Sigmoid colon (tissue), 7 donors: ENCODE results near the gene SSTR5. TPM values are rescaled to one million over a fixed set of nuclear protein-coding genes. Genes with fewer than 3 reads are reported as not detected.

Experiments used
- DNase-seq: peaks from one replicate; pipeline ENCODE4 v3.0.0-alpha.2; 2019
- H3K27ac ChIP-seq, 4 donors: fragments of 200-600 bp; sonication (generic); one replicate each; pipeline ENCODE4 v1.5.1; 2016 to 2019; ENCODE audit warnings: mild to moderate bottlenecking in 1 of 4
- H3K27me3 ChIP-seq, 3 donors: fragments of 200-600 bp; sonication (generic); one replicate each; pipeline ENCODE4 v1.5.1; 2019; ENCODE audit warnings: mild to moderate bottlenecking in 1 of 3
- H3K36me3 ChIP-seq, 4 donors: fragments of 200-600 bp; sonication (generic); one replicate each; pipeline ENCODE4 v1.5.1; 2016 to 2019
- H3K4me1 ChIP-seq, 4 donors: fragments of 200-600 bp; sonication (generic); one replicate each; pipeline ENCODE4 v1.5.1; 2017 to 2019
- H3K4me3 ChIP-seq, 4 donors: fragments of 200-600 bp; sonication (generic); one replicate each; pipeline ENCODE4 v1.5.1; 2017 to 2019; ENCODE audit warnings: mild to moderate bottlenecking in 2 of 4, moderate library complexity in 1 of 4
- H3K9me3 ChIP-seq, 4 donors: fragments of 200-600 bp in 3 of 4; sonication (generic) in 3 of 4; one replicate each; pipeline versions ENCODE4 v1.5.1 to v1.6.1; 2013 to 2019
- CTCF ChIP-seq, 4 experiments: fragments of 450-650 bp in 3 of 4; fragments of 200-600 bp in 1 of 4; IDR thresholded peaks; one replicate each; pipeline ENCODE4 v1.5.1; 2016 to 2019; ENCODE audit warnings: antibody characterized with exemption in 4 of 4, mild to moderate bottlenecking in 3 of 4, moderate library complexity in 2 of 4
- EP300 ChIP-seq, 4 donors: sonication (generic); formaldehyde crosslinking; IDR thresholded peaks; one replicate each; pipeline ENCODE4 v1.6.1; 2017; ENCODE audit warnings: antibody characterized with exemption in 4 of 4
- POLR2A ChIP-seq, 2 donors: fragments of 450-650 bp; IDR thresholded peaks; one replicate each; pipeline ENCODE4 v1.6.1; 2016; ENCODE audit warnings: antibody characterized with exemption in 2 of 2, mild to moderate bottlenecking in 2 of 2, moderate library complexity in 2 of 2
- POLR2AphosphoS5 ChIP-seq, 4 donors: sonication (generic); formaldehyde crosslinking; IDR thresholded peaks; one replicate each; pipeline ENCODE4 v1.6.1; 2017; ENCODE audit warnings: antibody characterized with exemption in 4 of 4
- WGBS, 2 donors: extraction: QIAGEN DNeasy Blood & Tissue Kit; methylation state at CpG; one replicate each; pipeline ENCODE4 v1.1.7; 2013; 5-methylcytosine and 5-hydroxymethylcytosine counted together
- intact Hi-C: fragments of 100-400 bp; cut with DNase I; formaldehyde crosslinking; loops from one replicate; pipeline ENCODE4 v1.15.1; 2023
- polyA plus RNA-seq, 3 donors: library from polyadenylated mRNA; stranded (reverse); fragments of 200-250 nt; gene quantifications; one replicate each; pipeline ENCODE4 v1.2.3, GENCODE V29; 2013
- total RNA-seq, 4 donors: library from RNA; depleted of rRNA; stranded (reverse); fragments of >200 nt; gene quantifications; one replicate each; pipeline ENCODE4 v1.1.0, GENCODE V29; 2016
- donor health status: healthy with polysubstance abuse.
- donor health status: Bipolar disorder and iron deficiency.
- donor health status: healthy.

SSTR5 gene
- total and polyA plus RNA-seq, 7 donors = 0.04 TPM; not detected in 6

DNA sequence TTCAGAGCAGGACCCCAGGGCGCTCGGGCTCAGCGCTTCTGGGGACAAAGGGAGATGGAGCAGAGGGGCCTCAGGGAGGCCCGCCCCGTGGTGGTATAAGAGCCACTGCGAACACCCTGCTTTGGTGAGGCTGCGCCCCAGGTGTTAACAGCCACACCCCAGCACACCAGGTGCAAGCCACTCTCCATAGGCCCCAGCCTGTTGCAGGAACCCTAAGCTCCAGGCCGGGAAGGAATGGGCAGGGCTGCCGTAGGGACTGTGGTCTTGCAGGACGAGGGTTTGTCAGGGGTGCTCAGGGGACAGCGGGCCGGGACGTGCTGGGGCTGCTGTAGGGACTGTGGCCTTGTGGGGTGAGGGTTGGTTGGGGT, 17.0 kb upstream of the SSTR5 start:
- Histone ChIP-seq H3K4me3 (no peak overlapping the region), H3K36me3 (no peaks in the 10 kb centered on the region), H3K27ac (no peak overlapping the region), H3K4me1 (peaks cover 0 to 6% (median 3%) of the 10 kb centered on the region in 4 donors), H3K9me3 (no peaks in the 10 kb centered on the region), H3K27me3 (peaks cover 20 to 48% (median 26%) of the 10 kb centered on the region in 3 donors)
- intact Hi-C loops = loop anchor here (2.0 to 5.0 kb wide), 2 partner anchors 243 to 343 kb away; no protein-coding TSS in a partner anchor
- no peak for DNase-seq
- no peak for TF ChIP-seq POLR2A (IDR thresholded peaks at IDR 0.05)
- TF ChIP-seq CTCF (IDR thresholded peaks at IDR 0.05) = no peak
- no peak for TF ChIP-seq EP300 (IDR thresholded peaks at IDR 0.05)
- 26 to 68% methylated on average over 13 of the region's 13 CpGs for WGBS, 2 donors

DNA sequence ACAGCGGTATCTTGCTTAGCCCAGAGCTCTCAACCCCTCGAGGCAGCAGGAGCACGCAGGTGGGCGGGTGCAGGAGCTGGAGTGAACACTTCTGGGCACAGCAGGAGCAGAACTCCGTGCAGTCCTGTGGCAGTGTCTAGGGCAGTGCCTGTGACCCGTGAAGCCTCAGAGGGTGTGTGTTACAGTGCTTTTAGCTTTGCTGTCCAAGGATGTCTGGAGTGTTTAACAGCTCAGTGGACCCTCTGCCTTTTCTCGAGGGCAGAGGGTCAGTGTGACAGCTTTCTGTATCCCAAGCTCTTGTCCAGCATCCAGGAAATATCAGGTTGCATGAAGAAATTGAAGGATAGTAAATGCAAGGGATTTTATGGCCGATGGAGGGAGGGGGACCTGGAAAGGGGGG, 16.4 kb upstream of the SSTR5 start:
- intact Hi-C loops = loop anchor here (5.0 kb wide), 1 partner anchor 344 kb away; no protein-coding TSS in a partner anchor
- peaks cover 20 to 48% (median 26%) of the 10 kb centered on the region in 3 donors for H3K27me3 ChIP-seq
- no peaks in the 10 kb centered on the region for H3K9me3 ChIP-seq
- no peak for DNase-seq
- peaks cover 0 to 6% (median 3%) of the 10 kb centered on the region in 4 donors for H3K4me1 ChIP-seq
- TF ChIP-seq CTCF (IDR thresholded peaks at IDR 0.05) (no peak), POLR2A (IDR thresholded peaks at IDR 0.05) (no peak), EP300 (IDR thresholded peaks at IDR 0.05) (no peak), POLR2AphosphoS5 (IDR thresholded peaks at IDR 0.05) (no peak)
- 65 to 68% methylated on average over 8 of the region's 8 CpGs for WGBS, 2 donors
- H3K36me3 ChIP-seq = no peaks in the 10 kb centered on the region
- H3K27ac ChIP-seq = no peak overlapping the region
- H3K4me3 ChIP-seq = no peak overlapping the region

- intact Hi-C loops = loop anchor here (5.0 kb wide), 1 partner anchor 345 kb away; no protein-coding TSS in a partner anchor
Observed at GRCh38 chr16:1057252-1057932, 15.2 kb upstream of the SSTR5 start.

DNA sequence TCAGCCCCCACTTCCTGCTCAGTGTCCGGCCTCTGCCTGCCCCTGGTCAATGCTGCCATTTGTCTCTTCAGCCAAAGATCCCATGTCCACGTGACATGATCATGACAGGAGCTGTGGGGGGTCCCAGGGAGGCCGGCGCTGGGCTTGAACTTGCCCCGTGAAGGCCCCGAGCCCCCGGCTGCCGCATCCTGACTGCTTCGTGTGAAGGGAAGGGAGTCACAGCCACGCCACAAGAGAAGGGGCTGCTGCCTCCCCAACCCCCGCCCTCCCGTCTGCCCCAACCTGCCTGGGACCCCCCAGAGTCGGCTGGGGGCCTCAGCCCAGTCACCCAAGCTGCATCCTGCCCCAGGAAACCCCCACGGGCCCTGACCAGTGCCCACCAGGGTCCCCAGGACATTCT, 14.3 kb upstream of the SSTR5 start:
- peaks cover 0 to 6% (median 3%) of the 10 kb centered on the region in 4 donors for H3K4me1 ChIP-seq
- TF ChIP-seq POLR2AphosphoS5 (IDR thresholded peaks at IDR 0.05) (no peak), EP300 (IDR thresholded peaks at IDR 0.05) (no peak), POLR2A (IDR thresholded peaks at IDR 0.05) (no peak), CTCF (IDR thresholded peaks at IDR 0.05) (no peak)
- H3K27ac ChIP-seq = no peak overlapping the region
- H3K9me3 ChIP-seq = no peaks in the 10 kb centered on the region
- intact Hi-C loops = loop anchor here (5.0 kb wide), 1 partner anchor 346 kb away; no protein-coding TSS in a partner anchor
- DNase-seq = no peak
- H3K36me3 ChIP-seq = no peaks in the 10 kb centered on the region
- H3K27me3 ChIP-seq = peaks cover 20 to 57% (median 26%) of the 10 kb centered on the region in 3 donors
- 50 to 67% methylated on average over 14 of the region's 14 CpGs for WGBS, 2 donors
- H3K4me3 ChIP-seq = no peak overlapping the region

More at GRCh38 chr16:1057252-1057932, 15.2 kb upstream of the SSTR5 start:
- Histone ChIP-seq H3K4me3 (no peak overlapping the region), H3K27me3 (peaks cover 20 to 49% (median 26%) of the 10 kb centered on the region in 3 donors), H3K36me3 (no peaks in the 10 kb centered on the region), H3K4me1 (peaks cover 0 to 6% (median 3%) of the 10 kb centered on the region in 4 donors), H3K27ac (no peak overlapping the region), H3K9me3 (no peaks in the 10 kb centered on the region)
- no peak for DNase-seq
- 22 to 27% methylated on average over 33 of the region's 33 CpGs for WGBS, 2 donors
- no peak for TF ChIP-seq EP300 (IDR thresholded peaks at IDR 0.05)
- peak in 2 of 4 experiments; percentile 51 to 79 for TF ChIP-seq CTCF (IDR thresholded peaks at IDR 0.05)
